GM10248 (cell line): ENCODE data around the gene SIX5.

Source experiments
- CTCF ChIA-PET: fragments of 300-600 bp; sonication (Branson Sonifier 250); formaldehyde crosslinking; extraction: SDS; loops from one replicate; lab custom pipeline; 2021; ENCODE audit warnings: antibody characterized with exemption; lab: Yijun Ruan, JAX
- POLR2A ChIA-PET: fragments of 350-650 bp; sonication (Branson Sonifier 250); formaldehyde crosslinking; extraction: SDS; loops from one replicate; lab custom pipeline; 2020; ENCODE audit warnings: antibody characterized with exemption; lab: Yijun Ruan, JAX
- DNase-seq: peaks from one replicate; pipeline ENCODE4 v3.0.0; 2012; ENCODE audit errors: extremely low spot score
- TF ChIP-seq, protein P1 (sequence below): IDR thresholded peaks from 2 replicates; pipeline ENCODE4 v1.5.1; 2012; ENCODE audit warnings: mild to moderate bottlenecking, low read depth; ENCODE audit errors: extremely low read depth, missing control alignments, control extremely low read depth

The SIX5 gene

GRCh38 chr19:45715139-45715538 is 53.9 kb downstream of the SIX5 start:
- DNase-seq = no peak
- POLR2A ChIA-PET = no interaction called here
- CTCF ChIA-PET = interaction anchor here (0.8 to 8.3 kb wide), 3 partner anchors 9 to 84 kb away, joined by 3 to 45 read pairs (median 23); partner anchors contain the start of genes QPCTL and SNRPD2
- TF ChIP-seq, protein P1, sequence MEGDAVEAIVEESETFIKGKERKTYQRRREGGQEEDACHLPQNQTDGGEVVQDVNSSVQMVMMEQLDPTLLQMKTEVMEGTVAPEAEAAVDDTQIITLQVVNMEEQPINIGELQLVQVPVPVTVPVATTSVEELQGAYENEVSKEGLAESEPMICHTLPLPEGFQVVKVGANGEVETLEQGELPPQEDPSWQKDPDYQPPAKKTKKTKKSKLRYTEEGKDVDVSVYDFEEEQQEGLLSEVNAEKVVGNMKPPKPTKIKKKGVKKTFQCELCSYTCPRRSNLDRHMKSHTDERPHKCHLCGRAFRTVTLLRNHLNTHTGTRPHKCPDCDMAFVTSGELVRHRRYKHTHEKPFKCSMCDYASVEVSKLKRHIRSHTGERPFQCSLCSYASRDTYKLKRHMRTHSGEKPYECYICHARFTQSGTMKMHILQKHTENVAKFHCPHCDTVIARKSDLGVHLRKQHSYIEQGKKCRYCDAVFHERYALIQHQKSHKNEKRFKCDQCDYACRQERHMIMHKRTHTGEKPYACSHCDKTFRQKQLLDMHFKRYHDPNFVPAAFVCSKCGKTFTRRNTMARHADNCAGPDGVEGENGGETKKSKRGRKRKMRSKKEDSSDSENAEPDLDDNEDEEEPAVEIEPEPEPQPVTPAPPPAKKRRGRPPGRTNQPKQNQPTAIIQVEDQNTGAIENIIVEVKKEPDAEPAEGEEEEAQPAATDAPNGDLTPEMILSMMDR = no peak
